GM19463 (cell line): ENCODE results near the gene PAF1.

Experiments used
- ATAC-seq: cut with Tn5 transposase; IDR thresholded peaks from one replicate; pipeline ENCODE4 v1.9.1; 2021; ENCODE audit warnings: mild to moderate bottlenecking, moderate library complexity; ENCODE audit not compliant: unreplicated experiment

Gene PAF1

DNA sequence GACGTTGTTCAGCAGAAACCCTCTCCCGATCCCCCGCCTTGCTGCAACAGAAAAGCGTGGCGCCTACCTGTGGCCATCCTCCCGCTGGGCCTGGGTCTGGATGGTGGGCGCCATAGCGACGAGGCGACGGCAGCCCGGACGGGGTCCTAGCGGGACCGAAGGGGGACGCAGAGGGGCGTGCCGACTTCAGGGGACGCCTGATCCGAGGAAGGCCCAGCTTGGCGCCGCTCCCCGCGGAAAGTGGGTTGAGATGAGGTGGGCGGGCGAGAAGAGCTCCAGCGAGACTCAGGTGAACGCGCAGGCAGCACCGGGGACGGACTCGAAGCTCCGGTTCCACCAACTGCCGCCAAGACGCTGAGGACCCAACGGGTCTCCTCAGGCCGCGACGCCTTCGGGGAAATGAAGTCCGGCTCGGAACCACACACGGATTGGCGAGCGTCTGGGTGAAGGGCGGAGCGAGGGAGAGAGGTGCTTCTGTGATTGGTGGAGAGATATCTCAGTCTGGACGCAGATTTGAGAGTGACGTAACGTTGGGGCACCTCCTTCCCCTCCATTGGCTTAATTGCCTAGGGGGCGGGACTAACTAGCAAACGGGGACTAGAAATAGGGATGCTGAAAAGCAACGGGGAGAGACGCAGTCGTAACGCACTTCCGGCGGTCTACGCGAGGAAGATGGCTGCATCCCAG, at the start of gene PAF1, which contains the start of gene MED29:
Gene PAF1, minus strand, starts transcription at position 356 of the 687 bp plus-strand sequence. Its CDS starts 242 bp downstream, at position 114.
Gene MED29, plus strand, starts transcription at position 628 of the 687 bp plus-strand sequence. Its CDS starts 45 bp downstream, at position 673.
- peak; percentile 90 for ATAC-seq

DNA sequence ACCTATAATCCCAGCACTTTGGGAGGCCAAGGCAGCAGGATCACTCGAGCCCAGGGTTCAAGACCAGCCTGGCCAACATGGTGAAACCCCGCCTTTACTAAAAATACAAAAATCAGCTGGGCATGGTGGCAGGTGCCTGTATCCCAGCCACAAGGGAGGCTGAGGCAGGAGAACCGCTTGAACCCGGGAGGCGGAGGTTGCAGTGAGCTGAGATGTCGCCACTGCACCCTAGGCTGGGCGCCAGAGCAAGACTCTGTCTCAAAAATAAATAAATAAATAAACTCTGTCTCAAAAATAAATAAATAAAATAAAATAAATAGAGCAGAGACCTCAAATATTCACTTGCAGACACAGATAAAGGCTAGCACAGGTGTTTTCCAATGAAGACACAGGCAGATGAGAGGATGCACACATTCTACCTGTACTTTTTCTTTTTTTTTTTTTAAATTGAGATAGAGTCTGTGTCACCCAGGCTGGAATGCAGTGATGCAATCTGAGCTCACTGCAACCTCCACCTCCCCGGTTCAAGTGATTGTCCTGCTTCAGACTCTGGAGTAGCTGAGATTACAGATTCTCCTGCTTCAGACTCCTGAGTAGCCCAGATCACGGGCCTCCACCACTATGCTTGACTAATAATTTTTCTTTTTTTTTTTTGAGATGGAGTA, 47.5 kb upstream of the PAF1 start:
- ATAC-seq: no peak

DNA sequence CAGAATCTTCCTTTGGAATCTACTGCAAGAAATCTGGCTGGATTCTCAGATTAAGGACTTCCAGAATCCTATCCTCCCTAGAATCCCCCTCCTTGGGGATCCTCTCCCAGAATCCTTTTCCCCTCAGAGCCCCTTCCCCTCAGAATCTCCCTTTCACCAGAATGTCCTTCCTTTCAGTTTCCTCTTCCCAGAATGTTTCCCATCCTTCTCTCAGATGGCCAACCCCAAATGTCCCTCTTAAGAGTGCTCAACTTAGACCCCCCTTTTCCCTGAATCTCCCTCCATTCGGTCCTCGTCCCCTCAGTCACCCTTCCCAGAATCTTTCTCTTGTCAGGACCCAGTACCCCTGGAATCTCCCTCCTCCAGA, 45.4 kb upstream of the PAF1 start:
- ATAC-seq: no peak

DNA sequence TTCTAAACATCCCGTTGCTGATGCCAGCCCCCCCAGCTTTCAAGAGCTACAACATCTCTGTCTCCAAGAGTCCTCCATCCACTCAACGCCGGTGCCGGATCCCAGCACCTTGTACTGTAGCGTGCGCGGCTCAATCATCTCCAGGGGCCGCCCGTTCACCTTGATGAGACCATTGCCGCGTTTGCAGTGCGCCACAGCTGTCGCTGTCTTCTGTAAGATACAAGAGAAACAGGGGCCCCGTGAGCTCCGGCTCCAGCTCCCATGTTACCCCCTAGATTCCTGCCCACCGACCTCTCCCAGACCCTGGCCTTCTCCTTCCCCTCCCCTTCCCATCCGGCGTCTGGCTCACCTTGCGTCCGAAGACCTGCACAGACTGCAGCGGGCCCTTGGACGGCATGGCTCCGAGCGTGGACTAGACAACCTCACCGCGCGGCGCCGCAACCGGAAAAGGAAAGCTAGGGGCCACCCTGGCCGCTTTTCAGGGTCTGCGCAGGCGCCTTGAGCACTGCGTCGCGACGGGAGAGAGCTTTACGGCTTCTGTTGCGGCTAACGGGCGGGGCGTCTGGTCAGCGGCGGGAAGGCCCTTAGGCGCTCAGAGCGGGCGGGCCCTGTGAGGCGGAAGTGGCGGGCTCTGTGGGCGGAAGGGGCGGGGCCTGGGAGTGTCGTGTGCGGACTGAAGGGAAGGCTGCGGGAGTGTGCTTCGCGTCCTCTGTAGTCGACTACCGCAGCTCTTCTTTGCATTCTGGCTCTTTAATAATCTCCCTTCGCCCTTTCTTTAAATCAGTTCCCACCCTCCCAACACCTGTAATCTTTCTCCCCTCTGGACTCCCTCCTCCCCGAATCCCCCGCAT, 44.8 kb upstream of the PAF1 start, which contains the start of gene RPS16:
Gene RPS16, minus strand, starts transcription at position 451 of the 851 bp plus-strand sequence. Its CDS starts 54 bp downstream, at position 397.
- ATAC-seq: peak; percentile 73

DNA sequence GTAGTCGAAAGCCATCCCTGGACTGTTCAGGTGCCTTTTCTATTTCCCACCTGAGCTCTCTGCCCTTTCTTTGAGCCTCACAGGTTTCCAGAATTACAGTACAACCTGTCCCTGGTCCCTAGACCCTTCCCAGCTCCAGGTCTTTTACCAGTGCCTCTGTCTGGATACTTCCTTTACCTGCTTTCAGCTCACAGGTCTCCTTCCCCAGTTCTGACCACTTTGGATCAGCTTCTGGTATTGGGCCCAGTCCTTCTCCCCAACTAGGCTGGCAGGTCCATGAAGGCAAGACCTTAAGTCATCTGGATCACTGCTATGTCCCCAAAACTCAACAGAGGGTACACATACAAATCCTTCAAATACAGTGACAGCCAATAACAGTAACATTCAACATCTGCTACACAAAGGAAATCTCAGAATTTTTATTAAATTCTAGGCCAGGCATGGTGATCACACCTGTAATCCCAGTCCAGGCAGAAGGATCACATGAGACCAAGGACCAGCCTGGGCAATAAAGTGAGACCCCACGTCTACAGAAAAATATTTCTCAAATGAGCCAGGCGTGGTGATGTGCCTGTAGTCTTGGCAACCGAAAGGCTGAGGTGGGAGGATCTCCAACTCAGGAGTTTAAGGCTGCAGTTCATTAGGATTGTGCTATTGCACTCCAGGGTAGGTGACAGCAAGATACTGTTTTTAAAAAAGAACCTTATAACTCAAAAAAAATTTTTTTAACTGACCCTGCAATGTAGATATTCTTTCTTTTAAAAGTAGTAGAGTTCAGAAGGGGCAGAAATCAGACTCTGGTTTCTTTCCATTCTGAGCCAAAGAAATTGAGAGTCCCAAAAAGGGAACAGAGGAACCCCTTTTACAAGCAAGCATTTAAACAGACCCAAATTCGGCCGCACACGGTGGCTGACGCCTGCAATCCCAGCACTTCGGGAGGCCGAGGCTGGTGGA, 43.5 kb upstream of the PAF1 start:
- no peak for ATAC-seq

DNA sequence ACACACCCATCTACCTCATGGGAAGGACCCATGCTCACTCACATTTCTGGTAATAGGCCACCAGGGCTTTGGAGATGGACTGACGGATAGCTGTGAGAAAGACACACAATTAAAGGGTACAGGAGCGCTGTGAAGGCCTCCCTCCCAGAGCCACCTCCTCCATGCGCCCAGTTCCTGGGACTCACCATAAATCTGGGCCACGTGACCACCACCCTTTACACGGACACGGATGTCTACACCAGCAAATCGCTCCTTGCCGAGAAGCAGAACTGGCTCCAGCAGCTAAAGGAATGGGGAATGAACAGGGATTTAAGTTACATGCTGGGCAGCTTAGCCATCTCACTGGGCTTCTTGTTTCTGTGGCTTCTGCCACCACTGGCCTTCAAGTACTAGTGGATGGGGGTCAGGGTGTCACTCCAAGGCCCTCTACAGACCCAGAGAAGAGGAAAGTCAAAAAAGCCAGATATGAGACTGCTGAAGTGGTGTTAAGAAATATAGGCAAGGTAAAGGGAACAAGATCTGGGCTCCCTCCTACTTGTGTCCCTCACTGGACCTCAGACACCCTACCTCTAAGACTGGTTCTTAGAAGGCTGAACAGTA, 42.7 kb upstream of the PAF1 start:
- ATAC-seq: no peak

DNA sequence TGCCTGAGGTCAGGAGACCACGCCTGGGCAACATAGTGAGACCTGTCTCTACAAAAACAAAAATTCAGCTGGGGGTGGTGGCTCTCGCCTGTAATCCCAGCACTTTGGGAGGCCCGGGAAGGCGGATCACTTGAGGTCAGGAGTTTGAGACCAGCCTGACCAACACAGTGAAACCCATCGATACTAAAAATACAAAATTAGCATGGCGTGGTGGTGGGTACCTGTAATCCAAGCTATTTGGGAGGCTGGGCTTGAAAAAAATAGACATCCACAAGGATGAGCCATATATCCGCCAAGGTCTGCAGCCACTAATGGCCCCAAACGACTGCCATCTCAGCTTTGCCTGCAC, 41.7 kb upstream of the PAF1 start:
- ATAC-seq: no peak

DNA sequence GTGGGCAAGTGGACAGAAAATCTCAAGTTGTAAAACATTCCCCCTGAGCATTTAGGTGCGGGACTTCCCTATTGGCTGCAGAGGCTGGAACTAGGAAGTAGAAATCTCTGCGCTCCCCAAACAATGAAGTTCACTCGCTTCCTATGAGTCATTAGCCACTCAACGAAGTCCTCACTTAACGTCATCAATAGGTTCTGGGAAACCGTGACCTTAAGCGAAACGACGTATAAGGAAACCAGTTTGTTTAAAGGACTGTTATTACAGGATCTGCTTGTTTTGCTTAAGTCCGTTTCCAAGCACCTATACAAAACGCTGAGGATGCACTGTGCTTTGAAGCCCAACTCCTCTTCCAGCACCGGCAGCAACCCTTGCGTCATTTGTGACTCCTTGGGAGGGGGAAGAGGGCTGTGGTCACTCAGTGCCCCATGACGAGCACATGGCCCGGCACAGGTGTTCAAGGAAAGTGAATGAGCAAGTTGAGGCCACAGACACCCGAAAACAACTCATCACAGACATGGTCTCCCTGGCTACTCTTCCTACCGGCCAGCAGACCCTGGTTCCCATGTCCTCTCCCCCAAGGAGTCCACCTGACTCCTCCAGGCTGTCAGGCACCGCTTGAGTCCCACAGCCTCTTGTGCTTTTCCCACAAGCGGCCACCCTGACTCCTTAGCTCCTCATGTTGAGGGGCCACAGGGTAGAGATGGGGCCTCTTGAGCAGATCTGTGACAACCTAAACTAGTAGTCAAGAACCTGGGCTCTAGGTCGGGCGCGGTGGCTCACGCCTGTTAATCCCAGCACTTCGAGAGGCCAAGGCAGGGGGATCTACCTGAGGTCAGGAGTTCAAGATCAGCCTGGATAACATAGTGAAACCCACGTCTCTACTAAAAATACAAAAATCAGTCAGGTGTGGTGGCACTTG, 40.0 kb upstream of the PAF1 start:
- peak; percentile 61 for ATAC-seq

DNA sequence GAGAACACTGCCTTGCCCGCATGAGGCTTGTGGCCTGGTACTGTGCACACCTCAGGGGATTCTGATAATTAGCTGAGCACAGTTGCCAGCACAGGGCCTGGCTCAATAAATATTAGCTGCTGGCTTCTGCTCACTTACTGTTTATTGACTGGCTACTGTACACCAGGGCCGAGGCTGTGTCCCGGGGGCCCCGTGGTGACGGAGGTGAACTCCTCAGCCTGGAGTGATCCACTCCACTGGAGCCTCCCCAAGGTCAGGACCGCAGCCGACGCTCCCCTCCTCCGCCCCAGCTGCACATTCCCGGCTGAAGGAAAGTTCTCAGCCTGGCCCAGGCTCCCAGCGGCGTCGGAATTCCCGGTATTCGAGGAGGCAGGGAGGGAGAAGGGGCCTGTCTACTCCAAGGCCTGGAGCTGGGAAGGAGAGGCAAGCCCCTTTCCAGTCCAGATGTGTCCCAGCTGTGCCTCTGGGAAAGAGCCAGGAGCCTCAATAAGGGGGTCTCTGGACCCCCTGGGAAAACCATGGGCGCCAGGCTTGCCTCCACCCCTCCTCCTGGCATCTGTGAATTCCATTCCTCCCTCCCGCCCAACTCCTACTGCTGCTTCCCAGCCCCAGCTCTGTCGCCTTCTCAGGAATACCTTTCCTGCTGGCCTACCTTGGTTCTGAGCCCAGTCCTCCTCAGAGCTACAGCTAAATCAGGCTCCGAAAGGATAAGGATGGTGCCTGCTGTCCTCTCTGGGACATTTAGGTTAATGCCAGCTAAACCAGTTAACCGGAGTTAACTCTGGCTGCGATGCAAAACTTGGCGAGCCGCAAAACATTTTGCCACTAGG, 37.6 kb upstream of the PAF1 start:
- no peak for ATAC-seq

DNA sequence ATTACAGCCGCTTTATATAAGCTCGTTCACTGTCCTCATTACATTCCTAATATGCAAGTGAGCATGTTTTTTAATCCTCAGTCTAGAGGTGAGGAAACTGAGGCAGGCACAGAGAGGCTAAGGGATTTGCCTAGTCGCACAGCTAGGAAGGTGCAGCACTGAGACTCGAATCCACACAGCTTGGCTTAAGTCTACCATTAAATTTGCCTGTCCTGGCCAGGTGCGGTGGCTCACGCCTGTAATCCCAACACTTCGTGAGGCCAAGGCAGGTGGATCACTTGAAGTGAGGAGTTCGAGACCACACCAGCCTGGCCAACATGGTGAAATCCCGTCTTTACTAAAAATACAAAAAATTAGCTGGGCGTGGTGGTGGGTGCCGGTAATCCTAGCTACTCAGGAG, 36.8 kb upstream of the PAF1 start:
- no peak for ATAC-seq

DNA sequence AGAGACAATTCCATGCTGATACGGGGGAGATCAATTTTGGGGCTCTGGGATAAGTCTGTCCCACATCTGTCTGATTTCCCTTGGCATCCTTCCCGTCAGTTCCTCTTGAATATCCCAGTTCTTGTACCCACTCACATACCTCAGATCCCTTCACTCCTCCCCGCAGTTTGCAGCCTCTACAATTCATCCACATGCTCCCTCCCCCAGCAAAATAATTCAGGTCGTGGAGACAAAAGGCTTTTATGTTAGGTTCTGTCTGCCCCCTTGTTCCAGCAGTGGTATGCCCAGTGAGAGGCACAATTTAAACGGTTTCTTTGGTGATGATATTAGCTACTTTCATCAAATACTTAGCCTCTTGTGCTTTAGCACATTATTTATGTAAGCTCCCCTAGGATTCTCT, 35.3 kb upstream of the PAF1 start:
- no peak for ATAC-seq

DNA sequence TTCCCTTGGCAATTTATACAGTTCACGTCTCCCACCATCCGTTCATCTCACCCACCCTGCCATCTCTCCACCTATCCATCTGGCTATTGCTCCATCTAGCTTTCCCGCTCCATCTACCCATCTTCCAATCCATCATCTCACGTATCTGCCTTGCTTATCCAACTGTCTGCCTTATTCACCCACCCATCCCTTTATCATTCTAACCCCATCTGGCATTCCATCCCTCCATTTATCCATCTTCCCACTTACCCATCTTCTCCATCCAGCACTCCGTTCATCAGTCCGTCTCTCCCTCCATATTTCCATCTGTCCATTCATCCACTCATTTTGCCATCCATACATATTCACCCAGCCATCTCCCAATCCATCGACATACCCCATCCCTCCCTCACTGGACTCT, 34.8 kb upstream of the PAF1 start:
- ATAC-seq: no peak

DNA sequence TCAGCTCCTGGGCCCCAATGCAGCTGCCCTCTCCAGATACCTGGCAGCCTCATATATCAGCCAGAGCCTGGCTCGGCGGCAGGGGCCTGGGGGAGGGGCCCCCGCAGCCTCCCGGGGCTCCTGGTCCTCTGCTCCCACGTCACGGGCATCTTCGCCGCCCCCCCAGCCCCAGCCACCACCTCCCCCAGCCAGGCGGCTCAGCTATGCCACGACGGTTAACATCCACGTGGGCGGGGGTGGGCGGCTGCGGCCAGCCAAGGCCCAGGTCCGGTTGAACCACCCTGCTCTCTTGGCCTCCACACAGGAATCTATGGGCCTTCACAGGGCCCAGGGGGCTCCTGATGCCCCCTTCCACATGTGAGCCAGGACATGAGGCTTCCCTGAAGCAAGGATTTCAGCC, 34.0 kb upstream of the PAF1 start:
- no peak for ATAC-seq

DNA sequence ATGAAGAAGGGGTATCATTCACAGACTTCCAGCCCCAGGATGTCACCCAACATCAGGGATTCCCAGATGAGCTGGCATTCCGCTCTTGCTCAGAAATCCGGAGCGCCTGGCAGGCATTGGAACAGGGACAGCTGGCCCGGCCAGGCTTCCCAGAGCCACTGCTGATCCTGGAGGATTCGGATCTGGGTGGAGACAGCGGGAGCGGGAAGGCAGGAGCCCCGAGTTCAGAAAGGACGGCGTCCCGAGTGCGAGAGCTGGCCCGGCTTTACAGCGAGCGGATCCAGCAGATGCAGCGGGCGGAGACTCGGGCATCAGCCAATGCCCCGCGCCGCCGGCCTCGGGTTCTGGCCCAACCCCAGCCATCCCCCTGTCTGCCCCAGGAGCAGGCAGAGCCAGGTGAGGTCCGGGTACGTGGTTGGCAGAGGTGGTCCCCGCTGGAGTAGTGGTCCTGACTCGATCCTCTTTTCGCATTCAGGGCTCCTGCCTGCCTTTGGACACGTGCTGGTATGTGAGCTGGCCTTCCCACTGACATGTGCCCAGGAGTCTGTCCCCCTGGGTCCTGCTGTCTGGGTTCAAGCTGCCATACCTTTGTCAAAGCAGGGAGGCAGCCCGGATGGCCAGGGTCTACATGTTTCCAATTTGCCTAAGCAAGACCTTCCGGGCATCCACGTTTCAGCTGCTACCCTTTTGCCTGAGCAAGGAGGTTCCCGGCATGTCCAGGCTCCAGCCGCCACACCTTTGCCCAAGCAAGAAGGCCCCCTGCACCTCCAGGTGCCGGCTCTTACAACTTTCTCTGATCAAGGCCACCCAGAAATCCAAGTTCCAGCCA, 32.6 kb upstream of the PAF1 start:
- ATAC-seq: no peak

DNA sequence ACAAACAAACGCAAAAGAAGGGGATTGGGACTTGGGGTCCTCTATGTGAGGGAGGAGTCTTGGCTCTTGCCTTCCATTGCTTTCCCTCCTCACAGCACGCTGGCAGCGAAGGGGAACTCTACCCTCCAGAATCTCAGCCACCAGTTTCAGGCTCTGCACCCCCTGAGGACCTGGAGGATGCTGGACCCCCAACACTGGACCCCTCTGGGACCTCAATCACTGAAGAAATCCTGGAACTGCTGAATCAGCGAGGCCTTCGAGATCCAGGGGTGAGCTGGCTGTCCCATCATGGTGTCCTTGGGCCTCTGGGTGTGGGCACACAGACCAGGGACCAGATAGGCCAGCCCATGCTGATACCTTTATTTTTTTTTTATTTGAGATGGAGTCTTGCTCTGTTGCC, 31.1 kb upstream of the PAF1 start:
- no peak for ATAC-seq

DNA sequence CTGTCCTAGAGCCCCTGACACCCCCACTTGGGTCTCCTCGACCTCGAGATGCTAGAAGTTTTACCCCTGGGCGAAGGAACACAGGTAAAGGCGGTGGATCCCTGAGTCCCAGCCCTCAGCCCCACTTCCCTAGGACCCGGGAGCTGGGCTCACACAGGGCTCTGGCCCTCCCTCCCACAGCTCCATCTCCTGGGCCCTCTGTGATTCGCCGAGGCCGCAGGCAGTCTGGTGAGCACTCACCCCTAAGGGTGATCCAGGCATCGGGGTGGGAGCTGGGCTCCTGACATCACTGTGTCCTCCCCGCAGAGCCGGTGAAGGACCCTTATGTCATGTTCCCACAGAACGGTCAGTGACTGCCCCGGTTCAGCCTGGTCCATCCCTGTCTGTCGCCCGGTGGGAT, 29.9 kb upstream of the PAF1 start:
- no peak for ATAC-seq

DNA sequence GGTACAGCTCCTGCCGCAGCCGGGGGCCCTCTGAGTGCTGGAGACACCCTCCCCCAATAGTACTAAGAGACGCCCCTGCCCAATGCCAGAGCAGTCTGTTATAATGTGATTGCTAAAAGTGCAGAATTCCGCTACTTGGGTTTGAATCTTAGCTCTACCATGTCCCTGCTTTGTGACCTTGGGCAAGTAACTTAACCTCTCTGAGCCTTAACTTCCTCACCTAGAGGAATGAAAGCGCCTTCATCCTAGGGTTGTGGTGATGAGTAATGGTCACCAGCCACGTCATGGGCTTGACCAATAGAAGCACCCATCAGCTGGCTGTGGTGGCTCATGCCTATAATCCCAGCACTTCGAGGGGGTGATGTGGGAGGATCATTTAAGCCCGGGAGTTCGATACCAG, 28.1 kb upstream of the PAF1 start:
- no peak for ATAC-seq
